Mesothelial cell of epicardium (in vitro differentiated cells): ENCODE results near the gene SLC35D2. TPM values are rescaled to one million over a fixed set of nuclear protein-coding genes. Genes with fewer than 3 reads are reported as not detected.

Experiments used
- DNase-seq, 2 experiments: peaks; one replicate each; pipeline ENCODE4 v3.0.0; 2021; ENCODE audit warnings: low spot score in 2 of 2; ENCODE audit not compliant: unreplicated experiment in 2 of 2
- H3K27ac Mint-ChIP-seq: 2 replicates; pipeline ENCODE4 v1.8.0; 2021; ENCODE audit warnings: mixed read lengths
- H3K27me3 Mint-ChIP-seq: 2 replicates; pipeline ENCODE4 v1.8.0; 2021; ENCODE audit warnings: low read depth, mixed read lengths
- H3K36me3 Mint-ChIP-seq: 2 replicates; pipeline ENCODE4 v1.8.0; 2021; ENCODE audit warnings: mixed read lengths
- H3K4me1 Mint-ChIP-seq: 2 replicates; pipeline ENCODE4 v1.8.0; 2021; ENCODE audit warnings: mixed read lengths
- H3K4me3 Mint-ChIP-seq: 2 replicates; pipeline ENCODE4 v1.8.0; 2021; ENCODE audit warnings: mild to moderate bottlenecking, moderate library complexity, mixed read lengths
- H3K9me3 Mint-ChIP-seq: 2 replicates; pipeline ENCODE4 v1.8.0; 2021; ENCODE audit warnings: mixed read lengths
- total RNA-seq: library from RNA; stranded (reverse); gene quantifications from 3 replicates; pipeline ENCODE4 v1.2.1, GENCODE V29; 2021
- TF ChIP-seq, protein P1 (sequence below): fragments of 200-600 bp; sonication (generic); IDR thresholded peaks from one replicate; pipeline ENCODE4 v1.5.0; 2021; ENCODE audit warnings: antibody characterized with exemption; ENCODE audit not compliant: unreplicated experiment

The SLC35D2 gene
- total RNA-seq, 1 donor from 2014 or later = 22.2 TPM

DNA sequence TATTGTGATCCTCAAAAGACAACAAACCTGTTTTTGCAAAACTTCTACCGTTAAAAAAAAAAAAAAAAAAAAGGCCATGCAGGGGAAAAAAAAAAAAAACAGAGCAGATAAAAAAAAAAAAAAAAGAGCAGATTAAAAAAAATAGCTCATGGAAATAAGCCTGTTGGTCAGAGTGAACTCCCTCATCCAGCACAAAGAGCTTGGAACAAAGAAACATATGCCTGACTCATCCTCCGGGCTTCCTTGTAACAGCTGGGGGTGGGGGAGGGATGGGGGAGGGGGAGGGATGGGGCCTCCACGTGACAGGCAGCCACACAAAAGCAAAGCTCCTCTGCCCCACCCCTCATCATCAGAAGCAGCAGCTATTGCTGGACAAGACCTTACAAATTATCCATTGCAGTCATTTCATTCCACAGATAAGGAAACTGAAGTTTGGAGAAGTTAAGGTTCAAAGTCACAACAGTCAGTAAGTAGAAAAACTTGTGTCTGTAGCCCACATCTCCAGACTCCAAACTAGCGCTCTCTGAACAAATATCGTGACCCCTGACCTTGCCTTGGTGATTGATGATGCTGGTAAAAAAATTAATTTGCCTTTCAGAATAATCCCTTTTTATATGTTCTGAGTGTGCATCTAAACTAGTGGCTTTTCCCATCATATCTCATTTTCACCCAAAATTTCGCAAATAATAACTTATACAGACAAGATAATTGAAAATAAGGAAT lies 38.9 kb downstream of the SLC35D2 start:
- Mint-ChIP-seq H3K27me3 (no peaks in the 10 kb centered on the region), H3K4me3 (no peak overlapping the region), H3K36me3 (peaks cover 18% of the 10 kb centered on the region), H3K9me3 (peaks cover 8% of the 10 kb centered on the region), H3K27ac (peak overlapping the region; percentile 69), H3K4me1 (peaks cover 19% of the 10 kb centered on the region)
- TF ChIP-seq, protein P1, sequence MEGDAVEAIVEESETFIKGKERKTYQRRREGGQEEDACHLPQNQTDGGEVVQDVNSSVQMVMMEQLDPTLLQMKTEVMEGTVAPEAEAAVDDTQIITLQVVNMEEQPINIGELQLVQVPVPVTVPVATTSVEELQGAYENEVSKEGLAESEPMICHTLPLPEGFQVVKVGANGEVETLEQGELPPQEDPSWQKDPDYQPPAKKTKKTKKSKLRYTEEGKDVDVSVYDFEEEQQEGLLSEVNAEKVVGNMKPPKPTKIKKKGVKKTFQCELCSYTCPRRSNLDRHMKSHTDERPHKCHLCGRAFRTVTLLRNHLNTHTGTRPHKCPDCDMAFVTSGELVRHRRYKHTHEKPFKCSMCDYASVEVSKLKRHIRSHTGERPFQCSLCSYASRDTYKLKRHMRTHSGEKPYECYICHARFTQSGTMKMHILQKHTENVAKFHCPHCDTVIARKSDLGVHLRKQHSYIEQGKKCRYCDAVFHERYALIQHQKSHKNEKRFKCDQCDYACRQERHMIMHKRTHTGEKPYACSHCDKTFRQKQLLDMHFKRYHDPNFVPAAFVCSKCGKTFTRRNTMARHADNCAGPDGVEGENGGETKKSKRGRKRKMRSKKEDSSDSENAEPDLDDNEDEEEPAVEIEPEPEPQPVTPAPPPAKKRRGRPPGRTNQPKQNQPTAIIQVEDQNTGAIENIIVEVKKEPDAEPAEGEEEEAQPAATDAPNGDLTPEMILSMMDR = no peak
- no peak for DNase-seq

DNA sequence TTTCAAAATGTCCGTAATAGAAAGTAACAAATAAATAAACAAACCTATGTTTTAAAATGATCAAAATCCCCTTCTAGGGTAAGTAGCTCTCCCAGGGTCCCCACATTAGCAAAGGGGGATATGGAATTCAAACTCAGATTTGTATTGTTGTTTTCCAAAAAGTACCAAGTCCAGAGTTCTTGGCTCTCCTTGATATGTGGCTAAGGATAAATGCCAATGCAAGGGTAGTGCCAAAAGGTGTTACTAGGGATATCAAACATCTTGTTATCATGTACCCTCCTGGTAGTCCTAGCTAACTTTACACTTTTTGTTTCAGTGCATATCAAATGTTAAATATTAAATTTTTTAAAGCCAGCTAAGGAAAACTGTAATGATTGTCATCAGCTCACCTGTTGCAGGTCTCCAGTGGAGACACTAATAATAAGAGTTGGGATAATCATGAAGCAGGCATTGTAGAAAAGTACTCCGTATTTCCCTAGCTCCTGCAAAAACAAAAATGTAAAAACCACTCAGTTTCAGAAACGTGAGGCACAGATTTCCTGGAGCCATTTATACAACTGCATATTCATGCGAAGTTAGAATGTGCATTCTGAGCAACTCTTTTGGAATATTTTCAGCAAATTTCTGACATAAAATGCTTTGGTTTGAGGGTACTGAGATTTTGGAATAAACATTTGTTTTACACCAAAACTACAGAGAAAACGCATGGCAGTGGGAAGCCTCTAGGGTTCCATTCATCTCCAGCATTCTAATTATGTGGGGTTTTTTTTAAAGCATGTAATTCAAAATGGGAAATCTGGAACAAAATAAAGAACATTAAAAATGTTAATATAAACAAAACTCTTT lies 39.8 kb downstream of the SLC35D2 start:
- Mint-ChIP-seq H3K27ac (peak overlapping the region; percentile 25), H3K27me3 (no peaks in the 10 kb centered on the region), H3K9me3 (peaks cover 8% of the 10 kb centered on the region), H3K36me3 (peaks cover 14% of the 10 kb centered on the region), H3K4me1 (peaks cover 21% of the 10 kb centered on the region), H3K4me3 (no peak overlapping the region)
- no peak for DNase-seq
- TF ChIP-seq, protein P1 = no peak

DNA sequence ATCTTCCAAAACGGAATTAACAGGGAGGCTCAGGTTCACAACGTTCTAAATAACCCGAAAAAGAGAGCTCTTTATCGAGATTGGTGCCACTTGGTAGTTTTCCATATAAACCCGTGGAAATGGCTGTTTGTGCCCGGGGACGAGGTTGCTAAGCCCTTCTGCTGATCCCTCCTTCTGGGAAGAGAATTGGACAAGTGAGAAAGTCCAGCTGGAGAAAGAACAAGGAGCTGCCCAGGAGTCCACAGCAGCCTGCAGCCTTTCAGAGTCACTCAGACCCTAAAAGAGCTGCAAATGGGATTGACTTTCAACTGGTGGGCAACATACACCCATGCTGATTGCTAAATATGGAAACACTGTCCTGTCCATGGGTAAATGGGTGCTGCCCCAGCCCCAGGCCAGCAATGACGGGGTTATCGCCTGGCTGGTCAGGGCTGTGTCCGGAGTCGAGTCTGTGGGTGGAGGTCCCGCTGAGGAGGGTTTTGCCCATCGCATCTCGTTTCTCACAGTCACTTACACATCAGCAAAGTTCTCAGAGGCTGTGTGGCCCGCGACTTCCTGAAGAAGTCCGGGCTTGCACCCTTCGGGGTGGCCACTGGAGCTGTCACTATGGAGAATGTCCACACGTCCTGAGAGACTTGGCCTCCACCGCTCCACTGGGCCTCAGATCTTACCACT lies 40.8 kb downstream of the SLC35D2 start:
- Mint-ChIP-seq H3K27me3 (no peaks in the 10 kb centered on the region), H3K9me3 (no peaks in the 10 kb centered on the region), H3K4me3 (no peak overlapping the region), H3K4me1 (peaks cover 21% of the 10 kb centered on the region), H3K36me3 (peaks cover 5% of the 10 kb centered on the region), H3K27ac (no peak overlapping the region)
- no peak for DNase-seq
- TF ChIP-seq, protein P1 = no peak

DNA sequence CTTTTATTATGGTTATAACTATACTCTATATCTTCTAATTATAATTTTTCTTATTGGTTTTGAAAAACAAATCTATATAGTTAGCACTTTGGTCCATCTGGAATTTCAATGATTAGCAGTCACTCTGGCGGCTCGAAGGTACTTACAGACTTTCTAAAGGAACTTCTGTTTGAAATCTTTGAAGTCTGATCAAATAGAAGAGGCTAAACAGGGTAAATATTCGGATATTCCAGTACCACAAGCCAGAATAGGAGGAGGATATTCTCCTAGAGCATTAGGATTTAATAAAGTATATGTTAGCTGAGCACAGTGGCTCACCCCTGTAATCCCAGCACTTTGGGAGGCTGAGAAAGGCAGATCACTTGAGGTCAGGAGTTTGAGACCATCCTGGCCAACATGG lies 42.8 kb downstream of the SLC35D2 start:
- H3K4me1 Mint-ChIP-seq = peaks cover 21% of the 10 kb centered on the region
- H3K36me3 Mint-ChIP-seq = peaks cover 3% of the 10 kb centered on the region
- DNase-seq = no peak
- no peak overlapping the region for H3K27ac Mint-ChIP-seq
- H3K4me3 Mint-ChIP-seq = no peak overlapping the region
- H3K9me3 Mint-ChIP-seq = no peaks in the 10 kb centered on the region
- TF ChIP-seq, protein P1 = no peak
- no peaks in the 10 kb centered on the region for H3K27me3 Mint-ChIP-seq

GRCh38 chr9:96338299-96338698 lies 45.2 kb downstream of the SLC35D2 start:
- H3K27ac Mint-ChIP-seq = no peak overlapping the region
- TF ChIP-seq, protein P1 = no peak
- no peak for DNase-seq
- no peak overlapping the region for H3K4me3 Mint-ChIP-seq
- H3K4me1 Mint-ChIP-seq = peaks cover 12% of the 10 kb centered on the region
- peaks cover 7% of the 10 kb centered on the region for H3K36me3 Mint-ChIP-seq
- no peaks in the 10 kb centered on the region for H3K27me3 Mint-ChIP-seq
- peaks cover 5% of the 10 kb centered on the region for H3K9me3 Mint-ChIP-seq
